Mucosa of rectum (tissue), 2 donors: ENCODE measurements around the gene HTRA1.

Source experiments
- H3K27ac ChIP-seq, 2 donors: one replicate each; pipeline ENCODE4 v1.7.0; 2013; ENCODE audit warnings: inconsistent platforms in 2 of 2, low read depth in 2 of 2, low read length in 2 of 2
- H3K27me3 ChIP-seq, 2 donors: one replicate each; pipeline ENCODE4 v1.7.0; 2013; ENCODE audit warnings: low read length in 2 of 2; ENCODE audit not compliant: control insufficient read depth in 2 of 2, insufficient read depth in 2 of 2
- H3K36me3 ChIP-seq, 2 donors: one replicate each; pipeline ENCODE4 v1.7.0; 2013; ENCODE audit warnings: low read length in 2 of 2; ENCODE audit not compliant: control insufficient read depth in 2 of 2, insufficient read depth in 2 of 2
- H3K4me1 ChIP-seq, 2 donors: one replicate each; pipeline ENCODE4 v1.7.0; 2013; ENCODE audit warnings: low read length in 2 of 2, mild to moderate bottlenecking in 1 of 2; ENCODE audit not compliant: control insufficient read depth in 2 of 2, insufficient read depth in 2 of 2
- H3K4me3 ChIP-seq, 2 donors: one replicate each; pipeline ENCODE4 v1.7.0; 2013; ENCODE audit warnings: low read length in 2 of 2
- H3K9ac ChIP-seq, 2 donors: one replicate each; pipeline ENCODE4 v1.7.0; 2013; ENCODE audit warnings: low read length in 2 of 2, low read depth in 1 of 2, mild to moderate bottlenecking in 1 of 2
- H3K9me3 ChIP-seq, 2 donors: one replicate each; pipeline ENCODE4 v1.7.0; 2013; ENCODE audit warnings: low read length in 2 of 2; ENCODE audit not compliant: control insufficient read depth in 2 of 2
- donor health status: healthy.
- donor health status: Normal muscosa, but diverticular disease.

The HTRA1 gene

GRCh38 chr10:122454071-122454470 is 7.3 kb upstream of the HTRA1 start:
- H3K27ac ChIP-seq, result no peak overlapping the region
- no peak overlapping the region for H3K4me3 ChIP-seq
- H3K9ac ChIP-seq, result no peak overlapping the region
- H3K4me1 ChIP-seq, result no peaks in the 10 kb centered on the region
- H3K36me3 ChIP-seq, result no peaks in the 10 kb centered on the region
- H3K9me3 ChIP-seq, result no peaks in the 10 kb centered on the region
- peaks cover 6 to 9% of the 10 kb centered on the region in 2 donors for H3K27me3 ChIP-seq

- Histone ChIP-seq H3K36me3 (no peaks in the 10 kb centered on the region), H3K27ac (no peak within 1 kb of the TSS), H3K4me3 (no peak within 1 kb of the TSS), H3K27me3 (peaks cover 12 to 14% of the 10 kb centered on the region in 2 donors), H3K4me1 (no peaks in the 10 kb centered on the region), H3K9ac (no peak within 1 kb of the TSS), H3K9me3 (no peaks in the 10 kb centered on the region)
Observed at GRCh38 chr10:122454603-122455080, 6.7 kb upstream of the HTRA1 start, which contains the start of gene ARMS2. TSS of gene ARMS2 (plus strand) at chr10:122454653. CDS start at chr10:122454728, 75 bp downstream.

- H3K4me3 ChIP-seq, result no peak overlapping the region
- no peaks in the 10 kb centered on the region for H3K36me3 ChIP-seq
- H3K9ac ChIP-seq, result no peak overlapping the region
- H3K9me3 ChIP-seq, result no peaks in the 10 kb centered on the region
- peaks cover 19 to 21% of the 10 kb centered on the region in 2 donors for H3K27me3 ChIP-seq
- H3K4me1 ChIP-seq, result peaks cover 2% of the 10 kb centered on the region in 2 donors
- H3K27ac ChIP-seq, result no peak overlapping the region
Observed at GRCh38 chr10:122455376-122456079, 5.8 kb upstream of the HTRA1 start.

- no peaks in the 10 kb centered on the region for H3K9me3 ChIP-seq
- no peaks in the 10 kb centered on the region for H3K36me3 ChIP-seq
- no peak overlapping the region for H3K27ac ChIP-seq
- H3K9ac ChIP-seq, result no peak overlapping the region
- peaks cover 24 to 31% of the 10 kb centered on the region in 2 donors for H3K27me3 ChIP-seq
- no peak overlapping the region for H3K4me3 ChIP-seq
- peaks cover 9 to 11% of the 10 kb centered on the region in 2 donors for H3K4me1 ChIP-seq
Observed at GRCh38 chr10:122457934-122458333, 3.4 kb upstream of the HTRA1 start.

- Histone ChIP-seq H3K9ac (no peak overlapping the region), H3K27ac (no peak overlapping the region), H3K4me1 (peaks cover 9 to 11% of the 10 kb centered on the region in 2 donors), H3K4me3 (no peak overlapping the region), H3K27me3 (peaks cover 24 to 36% of the 10 kb centered on the region in 2 donors), H3K36me3 (no peaks in the 10 kb centered on the region), H3K9me3 (no peaks in the 10 kb centered on the region)
Observed at GRCh38 chr10:122458693-122459092, 2.7 kb upstream of the HTRA1 start.

- Histone ChIP-seq H3K27me3 (peaks cover 27 to 44% of the 10 kb centered on the region in 2 donors), H3K9me3 (no peaks in the 10 kb centered on the region), H3K27ac (no peak overlapping the region)
Observed at GRCh38 chr10:122459561-122460273, 1.6 kb upstream of the HTRA1 start.

GRCh38 chr10:122460891-122461293 is 461 bp upstream of the HTRA1 start:
- peaks cover 27 to 44% of the 10 kb centered on the region in 2 donors for H3K27me3 ChIP-seq
- peaks cover 9 to 13% of the 10 kb centered on the region in 2 donors for H3K4me1 ChIP-seq
- H3K4me3 ChIP-seq, result peak overlapping the region; percentile 53 to 59
- H3K27ac ChIP-seq, result no peak overlapping the region
- H3K9ac ChIP-seq, result peak overlapping the region in 1 of 2 donors; percentile 15
- no peaks in the 10 kb centered on the region for H3K9me3 ChIP-seq
- H3K36me3 ChIP-seq, result no peaks in the 10 kb centered on the region

More at GRCh38 chr10:122459561-122460273, 1.6 kb upstream of the HTRA1 start:
- no peak overlapping the region for H3K4me3 ChIP-seq
- H3K9ac ChIP-seq, result no peak overlapping the region
- no peaks in the 10 kb centered on the region for H3K36me3 ChIP-seq
- peaks cover 9 to 13% of the 10 kb centered on the region in 2 donors for H3K4me1 ChIP-seq

GRCh38 chr10:122461729-122462532 is 578 bp downstream of the HTRA1 start:
- Histone ChIP-seq H3K36me3 (no peaks in the 10 kb centered on the region), H3K9ac (peak overlapping the region in 1 of 2 donors; percentile 49), H3K27me3 (peaks cover 27 to 41% of the 10 kb centered on the region in 2 donors), H3K27ac (peak overlapping the region; percentile 50 to 53), H3K4me3 (peak overlapping the region; percentile 64 to 72), H3K9me3 (no peaks in the 10 kb centered on the region), H3K4me1 (peaks cover 9 to 13% of the 10 kb centered on the region in 2 donors)

- Histone ChIP-seq H3K4me1 (peaks cover 9 to 13% of the 10 kb centered on the region in 2 donors), H3K9ac (peak overlapping the region; percentile 1 to 49), H3K9me3 (no peaks in the 10 kb centered on the region), H3K4me3 (peak overlapping the region; percentile 64 to 72), H3K36me3 (no peaks in the 10 kb centered on the region), H3K27me3 (peaks cover 27 to 39% of the 10 kb centered on the region in 2 donors), H3K27ac (peak overlapping the region; percentile 50 to 53)
Observed at GRCh38 chr10:122462533-122463465, 1.4 kb downstream of the HTRA1 start.
